NCI-H226 (cell line): ENCODE results near the gene CHURC1.
A peak's percentile ranks its signal among the peaks of the same experiment; 100 is the strongest.

Source experiments
- DNase-seq: peaks from one replicate; pipeline ENCODE4 v3.0.0-alpha.2; 2015

The CHURC1 gene

DNA sequence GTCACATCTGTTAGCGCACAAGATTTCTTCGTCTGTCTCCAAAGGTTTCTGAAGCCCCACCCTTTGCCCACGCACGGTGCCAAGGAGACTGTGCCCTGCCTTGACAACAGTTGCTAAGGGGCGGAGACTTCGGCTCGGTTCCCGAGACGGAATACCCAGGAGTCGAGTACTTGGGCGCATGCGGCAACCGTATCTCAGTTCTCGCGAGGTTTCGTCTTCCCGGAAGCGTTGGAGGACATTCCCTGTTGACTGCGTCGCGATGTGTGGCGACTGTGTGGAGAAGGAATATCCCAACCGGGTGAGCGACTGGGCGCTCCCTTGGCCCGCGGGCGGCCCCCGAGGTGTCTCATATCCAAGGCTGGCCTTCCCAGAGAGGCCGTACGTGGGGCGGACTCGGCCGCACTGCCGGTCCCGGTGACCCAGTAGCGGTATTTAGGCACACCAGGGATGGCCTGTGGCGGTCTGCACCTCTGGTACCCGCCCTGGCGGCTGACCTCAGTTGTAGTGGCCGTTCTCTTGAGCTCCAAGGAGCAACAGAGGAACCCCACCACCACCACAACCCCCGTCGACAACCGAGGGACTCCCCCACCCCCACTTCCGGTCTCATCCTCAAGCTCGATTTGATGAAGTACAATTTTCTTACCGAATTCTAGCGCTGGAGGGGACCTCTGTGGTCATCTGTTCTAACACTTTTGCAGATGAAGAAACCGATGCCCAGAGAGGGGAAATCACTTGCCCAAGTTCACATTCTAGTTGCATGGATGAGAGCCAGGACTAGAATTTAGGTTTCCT, at the start of gene CHURC1:
TSS of gene CHURC1 (plus strand) at position 219 of the 792 bp plus-strand sequence. CDS start at position 260, 41 bp downstream.
- DNase-seq = peak; percentile 99

DNA sequence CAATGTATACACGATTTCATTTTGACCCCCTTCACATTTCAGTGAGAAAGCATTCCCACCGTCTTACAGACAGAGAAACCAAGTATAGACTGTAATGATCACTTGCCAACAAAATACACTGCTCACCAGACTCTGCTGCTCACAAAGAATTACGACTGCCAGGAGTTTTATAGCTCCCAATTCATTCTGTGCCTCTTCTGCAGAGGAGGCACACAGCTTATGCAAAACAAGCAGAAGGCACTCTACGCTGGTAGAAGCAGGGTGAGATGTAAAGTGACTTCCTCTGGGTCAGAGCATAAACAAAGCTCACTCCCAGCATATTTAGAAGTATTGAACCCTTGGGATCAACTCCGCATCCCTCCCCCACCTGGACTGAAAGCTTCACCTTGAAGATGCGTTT, 49.1 kb upstream of the CHURC1 start:
- DNase-seq = no peak

DNA sequence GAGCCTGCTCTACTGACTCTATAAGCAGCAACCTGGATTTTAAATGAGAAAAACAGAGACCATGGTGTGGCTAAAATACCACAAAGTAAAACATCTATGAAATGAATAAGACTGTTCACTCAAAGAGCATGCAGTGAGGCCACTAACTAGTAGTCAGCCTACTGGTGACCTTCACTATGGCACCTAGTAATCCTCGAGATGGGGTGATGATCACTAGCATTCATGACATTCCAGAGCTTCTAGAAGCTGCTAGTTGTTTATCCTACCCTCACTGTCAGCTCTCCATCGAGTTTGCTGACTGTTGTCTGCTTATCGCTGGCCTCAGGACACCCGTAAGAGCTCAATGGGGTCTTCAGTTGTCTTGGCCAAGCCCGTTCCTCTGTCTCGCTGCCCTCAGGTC, 48.3 kb upstream of the CHURC1 start:
- DNase-seq = no peak

DNA sequence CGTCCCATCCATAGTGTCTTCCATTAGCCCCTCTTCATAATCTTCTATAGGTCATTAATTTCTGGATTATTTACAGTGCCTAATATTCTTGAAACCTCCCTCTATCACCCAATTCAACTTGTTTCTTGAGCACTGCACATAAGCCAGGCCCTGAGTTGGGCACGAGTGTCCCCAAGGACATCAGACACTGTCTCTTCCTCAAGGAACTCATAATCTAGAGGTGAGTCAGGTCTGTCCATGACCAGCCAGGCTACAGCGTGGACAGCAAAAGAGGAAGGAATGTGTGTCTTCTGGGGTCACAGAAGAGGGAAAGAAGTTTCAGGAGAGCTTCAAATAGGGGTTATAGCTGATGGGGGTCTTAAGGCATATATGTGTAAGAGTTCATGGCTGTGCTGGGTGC, 47.1 kb upstream of the CHURC1 start:
- no peak for DNase-seq

DNA sequence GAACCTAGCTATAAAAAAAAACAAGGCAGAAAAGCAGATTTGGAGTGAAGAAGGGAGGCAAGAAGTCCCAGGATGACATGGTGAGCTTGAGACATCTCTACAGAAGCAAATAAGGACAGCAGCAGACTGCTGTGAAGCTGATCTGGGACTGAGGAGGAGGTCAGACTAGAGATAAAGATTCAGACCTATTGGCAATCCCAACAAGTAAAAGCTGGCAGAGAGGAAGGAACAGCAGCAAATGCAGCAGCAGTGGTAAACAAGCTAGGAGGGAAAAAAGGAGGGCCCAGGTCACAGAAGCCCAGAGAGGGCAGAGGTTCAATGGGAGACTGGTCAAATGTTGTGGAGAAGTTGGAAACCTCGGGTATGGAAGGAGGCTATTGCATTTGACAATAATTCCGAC, 45.9 kb upstream of the CHURC1 start:
- no peak for DNase-seq

DNA sequence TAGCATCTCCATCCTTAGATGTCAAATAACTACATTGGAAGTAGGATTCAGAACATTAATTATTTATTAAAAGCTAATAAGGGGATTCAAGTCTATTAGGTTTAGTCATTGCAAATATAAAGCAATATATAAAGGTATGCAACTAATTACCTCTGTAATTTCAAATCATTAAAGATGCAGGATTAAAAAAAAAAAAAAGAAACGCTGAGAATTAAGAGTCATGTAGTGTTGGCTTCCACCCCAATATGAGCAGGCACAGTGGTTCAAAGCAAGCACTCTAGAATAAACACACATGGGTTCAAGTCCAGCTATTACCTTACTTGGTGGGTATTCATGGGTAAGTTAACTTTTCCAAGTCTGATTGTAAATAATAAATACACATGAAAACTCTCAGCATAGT, 45.4 kb upstream of the CHURC1 start:
- no peak for DNase-seq

DNA sequence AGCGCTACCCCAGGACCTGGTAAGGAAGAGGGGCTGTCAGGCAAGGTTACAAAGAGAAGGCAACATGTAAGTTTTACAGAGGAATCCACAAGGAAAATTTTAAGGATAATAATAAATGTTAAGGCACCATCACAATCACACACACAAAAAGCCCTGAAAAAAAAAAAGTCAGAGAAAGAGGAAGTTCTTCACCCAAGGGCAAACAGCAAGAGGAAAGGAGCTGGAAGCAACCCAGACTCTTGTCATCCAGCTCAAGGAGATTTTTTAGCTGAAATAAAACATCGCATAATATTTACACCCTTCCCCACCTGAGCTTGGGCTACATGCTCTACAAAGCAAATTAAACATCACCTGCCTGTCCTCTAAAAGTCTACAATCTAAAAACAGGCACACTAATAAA, 44.1 kb upstream of the CHURC1 start:
- no peak for DNase-seq

DNA sequence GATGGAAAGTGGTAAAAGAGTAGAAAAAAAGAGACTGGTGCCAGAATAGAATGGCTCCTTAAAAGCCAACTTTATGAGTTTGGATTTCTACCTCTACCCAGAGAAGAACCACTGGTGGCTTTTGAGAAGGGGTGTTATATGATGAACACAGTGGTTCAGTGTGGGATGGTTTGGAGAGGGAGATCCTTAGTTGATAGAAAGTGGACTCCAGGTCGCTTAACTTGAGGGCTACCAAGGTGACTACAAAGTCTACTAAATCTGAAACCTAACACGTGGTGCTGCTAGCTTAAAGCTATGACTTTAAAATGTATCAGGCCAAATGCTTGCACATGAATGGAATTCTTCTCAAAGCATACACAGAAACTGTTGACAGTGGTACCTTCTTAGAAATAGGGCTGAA, 42.9 kb upstream of the CHURC1 start:
- DNase-seq = no peak

DNA sequence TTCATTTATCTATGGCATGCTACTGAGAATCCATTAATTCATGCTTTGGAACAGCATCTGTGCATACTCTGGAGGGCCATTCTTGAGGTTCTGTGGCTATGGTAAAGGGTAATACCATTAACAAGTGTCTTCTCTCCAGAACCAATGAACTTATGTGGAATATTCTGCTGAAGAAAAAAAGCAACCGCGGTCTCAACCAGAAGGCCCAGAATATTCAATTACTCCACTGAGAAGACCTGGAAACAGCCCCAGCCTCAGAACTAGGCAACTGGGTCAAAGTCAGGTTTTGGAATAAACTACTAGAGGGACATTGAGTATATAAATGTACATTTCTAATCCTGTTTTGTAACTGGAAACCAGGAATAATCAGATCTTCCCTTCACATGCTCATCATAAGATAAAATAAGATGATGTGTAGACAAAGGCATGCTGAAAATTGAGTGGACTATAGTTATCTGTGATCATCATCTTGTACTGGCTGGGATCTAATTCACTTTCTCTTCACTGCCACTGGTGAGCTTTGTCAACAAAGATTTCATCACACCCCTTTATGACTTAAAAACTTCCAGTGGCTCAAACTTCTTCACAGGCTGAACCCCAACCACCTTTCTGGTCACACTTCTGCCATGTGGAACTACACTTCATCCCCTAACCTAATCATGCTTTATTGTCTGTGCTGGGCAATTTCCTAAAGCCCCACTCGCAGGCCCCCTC, 40.6 kb upstream of the CHURC1 start:
- DNase-seq = no peak

DNA sequence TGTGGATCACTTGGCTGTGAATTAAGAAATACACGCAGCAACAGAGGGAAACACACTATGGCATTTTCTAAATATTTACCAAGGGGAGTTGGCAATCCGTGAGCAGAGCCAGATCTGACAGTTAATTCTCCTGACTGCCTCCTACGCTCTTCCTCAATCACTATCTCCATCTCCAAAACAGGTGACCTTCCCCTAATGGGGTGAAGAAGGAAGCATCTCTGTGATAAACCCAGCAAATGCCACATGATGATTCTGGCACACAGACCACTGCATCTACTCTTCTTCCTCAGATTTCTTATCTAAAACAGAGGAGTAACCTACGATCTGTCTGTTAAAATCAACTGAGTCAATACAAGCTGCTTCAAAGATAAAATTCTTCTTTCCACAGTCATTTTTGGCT, 38.9 kb upstream of the CHURC1 start:
- DNase-seq = no peak

DNA sequence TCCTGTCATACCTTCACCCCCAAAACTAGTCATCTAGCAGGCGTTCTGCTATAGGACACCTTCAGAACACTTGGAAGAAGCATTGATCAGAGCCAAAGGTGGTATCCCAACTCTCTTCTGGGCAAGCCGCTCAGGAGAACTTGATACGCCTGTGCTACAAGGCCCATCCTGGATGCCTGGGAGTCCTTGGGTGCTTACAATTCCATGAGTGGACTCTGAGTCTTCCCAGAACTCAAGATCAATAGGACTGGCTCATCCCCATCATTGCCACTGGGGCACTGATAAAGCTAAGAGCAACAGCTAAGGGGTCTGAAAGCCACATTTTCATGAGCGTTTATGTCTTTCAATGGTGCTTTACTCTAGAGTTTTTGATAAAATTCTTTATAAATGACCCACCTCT, 36.4 kb upstream of the CHURC1 start:
- DNase-seq = no peak

DNA sequence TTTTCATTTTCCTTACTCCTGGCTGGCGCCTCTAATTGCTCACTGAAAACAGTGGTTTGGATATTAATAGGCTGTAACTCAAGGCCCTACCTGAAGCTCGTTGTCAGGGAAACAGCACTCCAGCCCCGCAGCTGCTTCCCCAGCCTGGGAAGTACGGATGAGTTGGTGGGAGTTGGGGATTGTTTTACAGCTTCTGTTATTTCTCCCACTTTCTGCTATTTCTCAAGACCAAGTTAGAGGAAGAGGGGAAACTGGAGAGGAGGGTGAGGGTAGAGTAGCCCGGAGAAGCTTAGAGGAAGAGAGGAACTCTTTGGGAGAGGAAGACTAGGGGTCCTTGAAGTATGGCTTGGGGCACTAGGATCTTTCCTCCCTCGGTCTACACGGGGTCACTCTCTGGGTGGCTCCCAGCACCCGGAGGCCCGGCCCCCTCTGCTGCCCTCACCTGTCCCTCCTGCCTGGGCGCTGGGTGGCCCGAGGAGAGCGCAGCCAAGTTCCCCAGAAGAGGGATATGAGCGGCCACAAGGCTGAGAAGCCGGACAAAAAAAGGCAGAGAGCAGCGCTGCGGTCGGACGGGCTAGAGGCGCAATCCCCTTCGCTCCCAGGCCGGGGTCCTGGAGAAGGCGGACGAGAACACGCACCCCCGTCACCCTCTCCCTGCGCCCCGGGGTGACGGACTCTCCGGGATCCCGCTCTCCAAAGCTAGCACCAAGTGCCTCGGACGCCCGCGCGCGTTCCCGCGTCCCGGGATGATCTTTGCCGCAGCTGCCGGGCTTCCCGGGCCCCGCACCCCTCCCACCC, 35.2 kb upstream of the CHURC1 start:
- DNase-seq = no peak

DNA sequence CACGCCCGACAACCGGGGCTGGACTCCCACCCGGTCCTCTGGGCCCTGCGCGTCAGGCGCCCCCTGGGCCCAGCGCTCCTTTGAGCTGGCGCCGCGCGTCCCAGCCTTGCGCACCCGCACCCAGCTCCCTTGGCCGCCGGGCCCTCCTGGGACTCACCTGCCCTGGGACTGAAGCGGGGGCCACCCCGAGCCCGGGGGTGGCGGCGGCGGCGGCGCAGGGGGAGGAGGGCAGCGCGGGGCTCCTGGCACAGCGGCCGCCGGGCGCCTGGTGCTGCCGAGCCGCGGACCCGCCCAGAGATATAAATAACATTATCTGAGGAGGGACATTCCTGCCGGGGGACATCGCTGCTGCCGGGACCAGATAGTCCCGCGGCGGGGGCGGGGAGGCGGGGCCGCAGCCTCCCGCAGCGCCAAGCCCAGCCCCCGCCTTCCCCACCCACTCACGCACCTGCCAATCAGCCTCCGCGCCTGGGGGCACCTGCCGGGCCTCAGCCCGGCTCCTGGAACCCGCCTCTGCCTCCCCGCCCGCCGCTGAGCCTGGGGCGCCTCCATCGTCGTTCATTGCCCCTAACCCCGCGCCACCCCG, 34.5 kb upstream of the CHURC1 start, which contains the start of gene SPTB:
TSS of gene SPTB (minus strand) at position 273 of the 586 bp plus-strand sequence. CDS start 56,813 bp downstream, outside the sequence.
- no peak for DNase-seq

DNA sequence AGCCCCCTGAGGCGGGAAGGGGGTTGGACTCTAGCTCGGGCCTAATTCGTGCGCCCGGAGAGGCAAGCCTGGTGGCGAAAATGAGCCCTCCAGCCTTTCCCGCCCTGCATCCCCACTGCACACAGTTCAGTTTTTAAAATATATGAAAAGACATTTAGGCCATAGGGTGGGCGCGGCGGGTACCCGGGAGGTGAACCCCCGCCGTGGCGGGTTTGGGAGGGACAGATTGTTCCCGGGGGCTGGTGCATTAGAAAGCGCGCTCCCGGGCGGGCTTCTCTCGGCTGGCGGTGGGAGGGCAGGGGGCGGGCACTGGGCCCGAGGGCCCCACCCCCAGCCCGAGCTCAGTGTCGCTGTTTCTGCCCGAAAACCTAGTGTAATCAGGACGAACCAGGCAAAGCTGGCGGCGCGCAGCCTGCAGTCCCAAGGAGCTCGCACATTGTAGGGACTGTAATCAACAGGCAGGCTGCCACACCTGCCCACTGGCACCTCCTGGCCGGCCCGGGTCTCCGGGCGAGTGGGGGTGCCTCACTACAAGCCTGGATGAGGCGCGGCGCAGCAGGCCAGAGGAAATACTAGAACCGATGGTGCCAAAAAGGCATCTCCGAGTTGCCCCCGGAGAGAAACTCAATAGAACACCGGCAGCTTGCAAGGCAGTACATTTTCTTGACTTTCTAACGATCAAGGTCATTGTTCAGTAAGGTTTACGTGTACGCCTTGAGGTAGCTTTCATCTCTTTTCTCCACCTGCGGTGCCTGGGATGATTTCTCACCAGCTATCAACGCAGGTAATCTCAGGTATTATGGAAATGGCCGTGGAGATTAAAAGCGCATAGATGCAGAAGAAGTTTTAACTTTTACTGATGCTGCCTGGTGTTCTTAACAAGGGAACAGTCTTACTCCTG, 33.8 kb upstream of the CHURC1 start:
- no peak for DNase-seq

DNA sequence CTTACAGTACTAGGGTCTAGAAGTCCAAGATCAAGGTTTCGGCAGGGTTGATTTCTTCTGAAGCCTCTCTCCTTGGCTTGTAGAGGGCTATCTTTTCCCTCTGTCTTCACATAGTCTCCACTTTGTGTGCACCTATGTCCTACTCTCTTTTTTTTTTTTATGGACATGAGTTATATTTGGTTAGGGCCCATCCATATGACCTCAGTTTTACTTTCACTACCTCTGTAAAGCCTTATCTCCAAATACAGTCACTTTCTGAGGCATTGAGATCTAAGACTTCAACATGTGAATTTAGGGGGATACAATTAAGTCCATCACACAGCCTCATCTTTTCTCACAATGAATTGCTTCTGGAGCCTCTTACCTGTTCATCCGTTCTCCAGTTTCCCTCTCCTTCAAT, 28.7 kb upstream of the CHURC1 start:
- DNase-seq = no peak

DNA sequence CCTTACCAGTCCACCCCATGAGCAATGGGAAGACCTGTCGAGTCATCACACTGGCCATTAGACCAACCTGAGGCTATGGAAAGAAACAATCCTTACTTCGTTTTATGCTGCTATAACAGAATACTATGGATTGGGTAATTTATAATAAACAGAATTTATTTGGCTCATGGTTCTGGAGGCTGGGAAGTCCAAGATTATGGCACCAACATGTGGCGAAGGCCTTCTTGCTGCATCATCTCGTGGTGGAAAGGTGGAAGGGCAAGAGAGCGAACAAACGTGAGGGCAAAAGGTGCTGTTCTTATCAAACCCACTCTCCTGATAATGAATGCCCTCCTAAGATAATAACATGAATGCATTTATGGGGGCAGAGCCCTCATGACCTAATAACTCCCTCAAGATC, 24.9 kb upstream of the CHURC1 start:
- no peak for DNase-seq

DNA sequence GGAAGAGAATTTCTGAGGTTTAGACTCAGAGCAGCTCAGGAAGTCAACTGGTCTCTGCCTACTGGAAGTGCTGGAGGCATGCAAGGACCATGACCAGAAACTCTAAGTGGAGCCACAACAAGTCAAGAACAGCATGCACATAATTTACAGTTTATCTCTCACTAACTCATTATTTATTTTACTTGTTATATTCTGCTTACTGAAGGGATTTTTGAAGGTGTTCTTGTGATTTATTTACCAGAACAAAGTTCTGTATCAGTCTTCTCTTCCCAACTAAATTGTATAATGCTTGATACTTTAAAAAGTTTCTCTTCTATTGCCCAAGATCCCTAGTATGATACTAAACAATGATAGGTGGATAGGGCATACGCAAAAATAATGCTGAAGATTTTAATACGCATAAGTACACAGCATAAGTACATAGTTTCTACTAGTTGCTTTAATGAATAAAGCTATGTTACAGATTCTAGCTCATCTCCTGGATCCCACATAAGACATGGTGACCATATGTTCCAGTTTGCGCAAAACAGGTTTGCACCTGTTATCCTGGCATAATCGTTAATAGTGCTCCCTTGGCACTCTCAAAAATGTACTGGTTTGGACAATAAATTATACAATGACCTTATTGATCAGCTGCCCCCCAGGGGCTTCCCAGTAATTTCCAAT, 22.9 kb upstream of the CHURC1 start:
- no peak for DNase-seq

DNA sequence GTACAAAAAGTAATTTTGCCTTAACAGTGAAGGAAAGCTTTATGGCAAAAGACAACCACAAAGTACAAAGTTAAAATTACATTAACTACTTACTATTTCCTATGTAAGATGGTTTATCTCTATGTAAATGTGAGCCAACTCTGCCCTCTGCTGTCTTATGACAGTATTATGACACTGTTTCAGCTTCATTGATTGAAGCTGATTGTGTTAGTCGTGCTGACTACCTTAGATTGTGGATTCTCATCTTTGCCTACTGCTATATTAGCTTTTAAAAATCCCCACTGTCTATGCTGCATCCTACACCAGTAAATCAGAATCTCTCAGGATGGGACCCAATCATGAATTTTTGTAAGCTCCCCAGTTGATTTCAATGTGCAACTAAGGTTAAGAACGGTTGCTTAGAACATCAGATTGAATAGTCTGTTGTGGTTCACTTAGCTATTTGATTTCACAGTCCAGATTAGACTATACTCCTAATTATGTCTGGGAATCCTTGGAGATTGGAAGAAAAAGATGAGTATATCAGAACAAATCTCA, 22.3 kb upstream of the CHURC1 start:
- peak; percentile 14 for DNase-seq

DNA sequence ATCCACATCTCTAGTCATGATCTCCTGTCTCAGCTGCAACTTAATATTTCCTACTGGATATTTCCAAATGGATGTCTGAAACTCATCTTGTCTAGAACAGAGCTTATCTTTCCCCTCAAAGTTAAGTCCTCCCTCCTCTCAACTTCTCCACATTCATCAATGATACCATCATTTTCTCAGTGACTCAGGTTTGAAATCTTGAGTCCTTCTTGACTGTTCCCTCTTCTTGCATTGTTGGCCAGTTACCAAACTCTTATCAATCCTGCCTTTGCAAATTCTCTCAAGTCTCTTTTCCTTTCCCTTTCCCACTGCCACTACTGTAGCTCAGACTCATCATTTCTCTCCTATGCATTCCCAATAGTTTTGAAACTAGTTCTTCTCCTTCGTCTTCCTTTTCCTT, 14.3 kb upstream of the CHURC1 start:
- DNase-seq = peak; percentile 91

DNA sequence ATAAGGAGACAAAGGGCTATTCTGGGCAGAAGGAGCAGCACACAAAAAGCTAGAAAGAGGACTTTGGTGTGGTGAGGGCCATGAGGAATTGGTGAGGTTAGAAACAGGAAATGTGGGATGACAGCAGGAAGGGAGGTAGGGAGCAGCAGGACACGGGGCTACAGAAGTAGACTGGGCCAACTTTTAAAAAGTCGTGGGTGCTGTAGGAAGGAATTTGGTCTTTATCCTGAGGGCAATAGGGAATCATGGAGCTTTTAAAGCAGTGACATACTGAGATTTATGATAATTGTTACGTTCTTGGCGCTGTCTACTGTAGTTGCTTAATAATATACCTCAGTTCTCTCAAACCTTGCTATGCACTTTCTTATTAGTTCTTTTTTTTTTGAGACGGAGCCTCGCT, 8.2 kb upstream of the CHURC1 start:
- peak; percentile 71 for DNase-seq

DNA sequence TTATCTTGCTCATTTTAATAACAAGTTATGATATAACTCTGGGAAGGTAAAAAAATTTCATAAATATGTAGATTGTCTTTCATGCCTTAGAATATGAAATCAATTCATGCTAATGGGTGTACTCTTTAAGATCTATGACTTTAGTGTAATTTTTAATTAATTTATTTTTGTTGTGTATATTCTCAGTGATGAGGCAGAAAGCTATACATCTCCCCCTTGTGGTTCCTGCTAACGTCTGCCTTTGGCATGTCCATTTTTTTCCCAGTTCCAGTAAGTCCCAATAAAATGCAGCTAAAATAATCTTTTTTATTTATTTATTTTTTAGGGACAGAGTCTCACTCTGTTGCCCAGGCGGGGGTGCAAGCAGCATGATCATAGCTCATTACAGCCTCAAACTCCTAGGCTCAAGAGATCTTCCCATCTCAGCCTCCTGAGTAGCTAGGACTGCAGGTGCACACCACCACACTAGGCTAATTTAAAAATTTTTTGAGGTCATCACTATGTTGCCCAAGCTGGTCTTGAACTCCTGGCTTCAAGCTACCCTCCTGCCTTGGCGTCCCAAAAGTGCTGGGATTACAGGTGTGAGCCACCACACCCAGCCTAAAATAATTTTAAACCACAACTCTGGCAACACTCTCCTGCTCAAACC, 3.3 kb upstream of the CHURC1 start:
- no peak for DNase-seq
